AG09309 (cell line): ENCODE results near the gene SNCB.

Experiments used
- DNase-seq: peaks from one replicate; pipeline ENCODE4 v3.0.0-alpha.2; 2010; ENCODE audit warnings: low read depth
- H3K4me3 ChIP-seq: 2 replicates; pipeline ENCODE4 v1.5.1; 2011; ENCODE audit warnings: mild to moderate bottlenecking, low read depth, low read length, moderate library complexity; ENCODE audit not compliant: control insufficient read depth
- CTCF ChIP-seq: IDR thresholded peaks from 2 replicates; pipeline ENCODE4 v1.5.1; 2011; ENCODE audit warnings: mild to moderate bottlenecking, low read depth, low read length, inconsistent platforms; ENCODE audit not compliant: insufficient read depth, control insufficient read depth; ENCODE audit errors: missing control alignments

SNCB gene

GRCh38 chr5:176665517-176665916, 35.2 kb upstream of the SNCB start:
- no peak for TF ChIP-seq CTCF
- no peak for DNase-seq

GRCh38 chr5:176664886-176665285, 34.6 kb upstream of the SNCB start:
- no peak overlapping the region for H3K4me3 ChIP-seq
- no peak for TF ChIP-seq CTCF
- DNase-seq = no peak

More at GRCh38 chr5:176665517-176665916, 35.2 kb upstream of the SNCB start:
- H3K4me3 ChIP-seq = no peak overlapping the region

GRCh38 chr5:176664479-176664878, 34.1 kb upstream of the SNCB start:
- TF ChIP-seq CTCF = no peak
- H3K4me3 ChIP-seq = no peak overlapping the region

GRCh38 chr5:176663566-176663965, 33.2 kb upstream of the SNCB start:
- DNase-seq = no peak
- H3K4me3 ChIP-seq = no peak overlapping the region
- TF ChIP-seq CTCF = no peak

More at GRCh38 chr5:176664479-176664878, 34.1 kb upstream of the SNCB start:
- no peak for DNase-seq

GRCh38 chr5:176662371-176663333, 32.3 kb upstream of the SNCB start:
- DNase-seq = no peak
- H3K4me3 ChIP-seq = no peak overlapping the region
- TF ChIP-seq CTCF = no peak

GRCh38 chr5:176661676-176662075, 31.3 kb upstream of the SNCB start:
- H3K4me3 ChIP-seq = no peak overlapping the region
- no peak for DNase-seq
- no peak for TF ChIP-seq CTCF
